HFF-Myc (cell line): ENCODE results near the gene LIPC.

ENCODE experiments used
- DNase-seq: peaks from one replicate; pipeline ENCODE4 v3.0.0-alpha.2; 2011; ENCODE audit warnings: low read depth; ENCODE audit errors: extremely low read depth
- H3K4me3 ChIP-seq: replicated peaks from 2 replicates; pipeline ENCODE4 v1.5.1; 2011; ENCODE audit warnings: low read depth, mild to moderate bottlenecking, control low read depth, low read length
- CTCF ChIP-seq: IDR thresholded peaks from 2 replicates; pipeline ENCODE4 v1.5.1; 2012; ENCODE audit warnings: mild to moderate bottlenecking, low read depth, low read length, control low read depth; ENCODE audit errors: missing control alignments

Gene LIPC

GRCh38 chr15:58487724-58488120 is 55.9 kb downstream of the LIPC start:
- no peak overlapping the region for H3K4me3 ChIP-seq
- no peak for DNase-seq
- TF ChIP-seq CTCF = no peak

- no peak for DNase-seq
- no peak overlapping the region for H3K4me3 ChIP-seq
- TF ChIP-seq CTCF = no peak
Measured at GRCh38 chr15:58489289-58490085, 57.7 kb downstream of the LIPC start.

- DNase-seq = no peak
- no peak for TF ChIP-seq CTCF
- H3K4me3 ChIP-seq = no peak overlapping the region
Measured at GRCh38 chr15:58490086-58490887, 58.5 kb downstream of the LIPC start.

- no peak overlapping the region for H3K4me3 ChIP-seq
- no peak for DNase-seq
- no peak for TF ChIP-seq CTCF
Measured at GRCh38 chr15:58490888-58491473, 59.2 kb downstream of the LIPC start.

- TF ChIP-seq CTCF = no peak
- DNase-seq = no peak
- H3K4me3 ChIP-seq = no peak overlapping the region
Measured at GRCh38 chr15:58491499-58492202, 59.9 kb downstream of the LIPC start.

- DNase-seq = no peak
- no peak for TF ChIP-seq CTCF
- H3K4me3 ChIP-seq = no peak overlapping the region
Measured at GRCh38 chr15:58492661-58493397, 61.0 kb downstream of the LIPC start.
